ENCODE data around the gene WNK2. TPM values are rescaled to one million over a fixed set of nuclear protein-coding genes. Genes with fewer than 3 reads are reported as not detected.

WNK2 gene
- total and polyA plus RNA-seq, 2 of the 4 experiments (the other 2 are of a cell fraction) = not detected

- H2BK5ac ChIP-seq (ENCODE audit: low read depth, low read length, poor library complexity, severe bottlenecking) = no peak overlapping the region
- no peak for DNase-seq
- no peaks in the 10 kb centered on the region for H3K4me1 ChIP-seq (ENCODE audit: control insufficient read depth, insufficient read depth, low read length)
Measured at GRCh38 chr9:93200449-93200742, 16.5 kb downstream of the WNK2 start.

More at GRCh38 chr9:93200449-93200742, 16.5 kb downstream of the WNK2 start:
- Histone ChIP-seq H3K14ac (replicated peaks; ENCODE audit: low read depth, low read length) (no peak overlapping the region), H2AK9ac (replicated peaks; ENCODE audit: low read depth, low read length, poor library complexity) (no peak overlapping the region), H4K5ac (ENCODE audit: low read depth, low read length) (no peak overlapping the region), H3K9me1 (ENCODE audit: insufficient read depth, low read length) (no peaks in the 10 kb centered on the region), H3K4me3 (ENCODE audit: insufficient read depth, low read depth, low read length) (no peak overlapping the region), H3K18ac (ENCODE audit: low read depth, low read length) (no peak overlapping the region), H3K56ac (ENCODE audit: extremely low read depth, insufficient read depth, low read length) (no peak overlapping the region), H3K9ac (ENCODE audit: low read depth, low read length) (no peak overlapping the region), H4K91ac (ENCODE audit: insufficient read depth, low read depth, low read length) (no peak overlapping the region), H2BK15ac (ENCODE audit: low read depth, low read length) (no peak overlapping the region), H3K36me3 (ENCODE audit: control insufficient read depth, insufficient read depth, low read length) (no peaks in the 10 kb centered on the region), H3K79me1 (ENCODE audit: low read depth in 1 of 2, low read length in 2 of 2) (no peaks in the 10 kb centered on the region), H3K27ac (ENCODE audit: insufficient read depth, low read length) (no peak overlapping the region), H4K8ac (ENCODE audit: low read depth in 2 of 2, low read length in 2 of 2) (no peak overlapping the region), H3K4me2 (ENCODE audit: low read depth, low read length) (no peak overlapping the region), H3K9me3 (ENCODE audit: control insufficient read depth, insufficient read depth, low read length) (peaks cover 3% of the 10 kb centered on the region; the same call in 1 of the 2 replicates), H4K20me1 (ENCODE audit: insufficient read depth, low read length) (no peaks in the 10 kb centered on the region), H3K27me3 (ENCODE audit: control insufficient read depth, insufficient read depth, low read length) (peaks cover 22% of the 10 kb centered on the region), H3K4ac (ENCODE audit: low read depth, low read length) (no peak overlapping the region), H3K23ac (ENCODE audit: low read depth, low read length) (no peak overlapping the region), H2AFZ (replicated peaks; ENCODE audit: low read length, poor library complexity) (no peak overlapping the region), H2BK20ac (ENCODE audit: low read depth, low read length) (no peak overlapping the region), H2AK5ac (ENCODE audit: low read depth, low read length) (no peak overlapping the region), H2BK120ac (ENCODE audit: low read depth, low read length) (no peak overlapping the region)
- TF ChIP-seq CTCF (conservative IDR thresholded peaks at IDR 0.05; ENCODE audit: low read depth, low read length) (no peak), CEBPB (IDR thresholded peaks at IDR 0.05; ENCODE audit: low read depth, low read length) (no peak)
- TF ChIP-seq, protein P1, sequence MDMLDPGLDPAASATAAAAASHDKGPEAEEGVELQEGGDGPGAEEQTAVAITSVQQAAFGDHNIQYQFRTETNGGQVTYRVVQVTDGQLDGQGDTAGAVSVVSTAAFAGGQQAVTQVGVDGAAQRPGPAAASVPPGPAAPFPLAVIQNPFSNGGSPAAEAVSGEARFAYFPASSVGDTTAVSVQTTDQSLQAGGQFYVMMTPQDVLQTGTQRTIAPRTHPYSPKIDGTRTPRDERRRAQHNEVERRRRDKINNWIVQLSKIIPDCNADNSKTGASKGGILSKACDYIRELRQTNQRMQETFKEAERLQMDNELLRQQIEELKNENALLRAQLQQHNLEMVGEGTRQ (IDR thresholded peaks at IDR 0.05; ENCODE audit: low read depth, low read length) = no peak
- dilution Hi-C loops (cut with HindIII; ENCODE audit: low sequenced_read_pairs, unreplicated experiment) = no loop called here
- ATAC-seq (ENCODE audit: low read depth) = no peak
- intact Hi-C loops (cut with micrococcal nuclease) = no loop called here
- POLR2A ChIA-PET (ENCODE audit: unreplicated experiment) = no interaction called here
- in situ Hi-C loops (cut with MboI; ENCODE audit: low sequenced_read_pairs) = no loop called here
- CTCF ChIA-PET = no interaction called here
- 78% methylated on average over 7 of the region's 9 CpGs; no CpG with 5 or more reads in 1 of the 2 experiments for WGBS, 2 experiments (ENCODE audit: extremely low coverage in 2 of 2, insufficient read length in 1 of 2)
- BruUV-seq (replicated peaks) = no TSS peak

All from IMR-90 (cell line).